HUES64 (cell line): ENCODE data around the gene PHOSPHO2.

Experiments used
- H3K27ac ChIP-seq: 2 replicates; pipeline ENCODE4 v1.7.0; 2013; ENCODE audit warnings: low read depth, low read length, inconsistent platforms
- H3K27me3 ChIP-seq: 2 replicates; pipeline ENCODE4 v1.6.1; 2013; ENCODE audit warnings: mild to moderate bottlenecking, low read length; ENCODE audit not compliant: insufficient read depth
- H3K36me3 ChIP-seq: 2 replicates; pipeline ENCODE4 v1.6.1; 2013; ENCODE audit warnings: mild to moderate bottlenecking, low read length; ENCODE audit not compliant: insufficient read depth
- H3K4me1 ChIP-seq: 2 replicates; pipeline ENCODE4 v1.6.1; 2013; ENCODE audit warnings: mild to moderate bottlenecking, low read length, moderate library complexity; ENCODE audit not compliant: insufficient read depth
- H3K4me3 ChIP-seq: 2 replicates; pipeline ENCODE4 v1.5.1; 2013; ENCODE audit warnings: mild to moderate bottlenecking, low read length, moderate library complexity
- H3K9ac ChIP-seq: 2 replicates; pipeline ENCODE4 v1.6.1; 2013; ENCODE audit warnings: mild to moderate bottlenecking, low read depth, low read length
- H3K9me3 ChIP-seq: 2 replicates; pipeline ENCODE4 v1.6.1; 2013; ENCODE audit warnings: low read depth, low read length; ENCODE audit not compliant: insufficient read depth
- WGBS: fragments of 150-250, 120-280 bp; methylation state at CpG from one replicate; pipeline ENCODE4 v1.1.7; 2013; ENCODE audit warnings: missing lambda C conversion rate; 5-methylcytosine and 5-hydroxymethylcytosine counted together

The PHOSPHO2 gene

GRCh38 chr2:169705927-169706326 lies 11.7 kb downstream of the PHOSPHO2 start:
- Histone ChIP-seq H3K4me1 (no peaks in the 10 kb centered on the region), H3K36me3 (peaks cover 24% of the 10 kb centered on the region), H3K9ac (no peak overlapping the region), H3K4me3 (no peak overlapping the region), H3K27ac (no peak overlapping the region), H3K9me3 (no peaks in the 10 kb centered on the region), H3K27me3 (no peaks in the 10 kb centered on the region)
- 95% methylated on average over 2 of the region's 2 CpGs for WGBS

- Histone ChIP-seq H3K9me3 (peaks cover 9% of the 10 kb centered on the region; the same call in 1 of the 2 replicates), H3K27ac (no peak overlapping the region), H3K36me3 (peaks cover 14% of the 10 kb centered on the region; the same call in 1 of the 2 replicates), H3K4me1 (no peaks in the 10 kb centered on the region), H3K4me3 (no peak overlapping the region), H3K9ac (no peak overlapping the region), H3K27me3 (no peaks in the 10 kb centered on the region)
- 66% methylated on average over 2 of the region's 2 CpGs for WGBS
Measured at GRCh38 chr2:169707626-169708025, 13.4 kb downstream of the PHOSPHO2 start.

GRCh38 chr2:169709331-169709730 lies 15.1 kb downstream of the PHOSPHO2 start:
- H3K27me3 ChIP-seq = no peaks in the 10 kb centered on the region

GRCh38 chr2:169709981-169710380 lies 15.7 kb downstream of the PHOSPHO2 start:
- 93% methylated on average over 1 of the region's 1 CpG for whole genome bisulfite sequencing
- Histone ChIP-seq H3K27me3 (no peaks in the 10 kb centered on the region), H3K27ac (no peak overlapping the region), H3K9me3 (peaks cover 9% of the 10 kb centered on the region; the same call in 1 of the 2 replicates), H3K4me1 (no peaks in the 10 kb centered on the region), H3K4me3 (no peak overlapping the region), H3K36me3 (peaks cover 9% of the 10 kb centered on the region; the same call in 1 of the 2 replicates), H3K9ac (no peak overlapping the region)

More at GRCh38 chr2:169709331-169709730, 15.1 kb downstream of the PHOSPHO2 start:
- Histone ChIP-seq H3K27ac (no peak overlapping the region), H3K36me3 (peaks cover 9% of the 10 kb centered on the region; the same call in 1 of the 2 replicates), H3K9me3 (peaks cover 9% of the 10 kb centered on the region; the same call in 1 of the 2 replicates), H3K4me3 (no peak overlapping the region), H3K9ac (no peak overlapping the region), H3K4me1 (no peaks in the 10 kb centered on the region)
- 89% methylated on average over 1 of the region's 1 CpG for WGBS

GRCh38 chr2:169711751-169712509 lies 17.7 kb downstream of the PHOSPHO2 start:
- no peak overlapping the region for H3K27ac ChIP-seq
- no peaks in the 10 kb centered on the region for H3K4me1 ChIP-seq
- H3K4me3 ChIP-seq = no peak overlapping the region
- H3K9me3 ChIP-seq = peaks cover 9% of the 10 kb centered on the region; the same call in 1 of the 2 replicates
- 89% methylated on average over 7 of the region's 7 CpGs for WGBS
- peaks cover 9% of the 10 kb centered on the region; the same call in 1 of the 2 replicates for H3K36me3 ChIP-seq
- no peak overlapping the region for H3K9ac ChIP-seq
- no peaks in the 10 kb centered on the region for H3K27me3 ChIP-seq

GRCh38 chr2:169712791-169713227 lies 18.5 kb downstream of the PHOSPHO2 start:
- Histone ChIP-seq H3K36me3 (peaks cover 9% of the 10 kb centered on the region; the same call in 1 of the 2 replicates), H3K9me3 (peaks cover 9% of the 10 kb centered on the region; the same call in 1 of the 2 replicates), H3K9ac (no peak overlapping the region), H3K27me3 (no peaks in the 10 kb centered on the region), H3K4me1 (no peaks in the 10 kb centered on the region), H3K27ac (no peak overlapping the region), H3K4me3 (no peak overlapping the region)
- WGBS = 92% methylated on average over 9 of the region's 9 CpGs

- Histone ChIP-seq H3K36me3 (peaks cover 9% of the 10 kb centered on the region; the same call in 1 of the 2 replicates), H3K9ac (no peak overlapping the region), H3K9me3 (peaks cover 9% of the 10 kb centered on the region; the same call in 1 of the 2 replicates), H3K4me1 (no peaks in the 10 kb centered on the region), H3K4me3 (no peak overlapping the region), H3K27me3 (no peaks in the 10 kb centered on the region), H3K27ac (no peak overlapping the region)
- 94% methylated on average over 3 of the region's 3 CpGs for WGBS
Measured at GRCh38 chr2:169713331-169713730, 19.1 kb downstream of the PHOSPHO2 start.

GRCh38 chr2:169714699-169715098 lies 20.4 kb downstream of the PHOSPHO2 start:
- 95% methylated on average over 6 of the region's 6 CpGs for WGBS
- Histone ChIP-seq H3K36me3 (peaks cover 9% of the 10 kb centered on the region; the same call in 1 of the 2 replicates), H3K9ac (no peak overlapping the region), H3K4me3 (no peak overlapping the region), H3K4me1 (no peaks in the 10 kb centered on the region), H3K27me3 (no peaks in the 10 kb centered on the region), H3K9me3 (peaks cover 9% of the 10 kb centered on the region; the same call in 1 of the 2 replicates), H3K27ac (no peak overlapping the region)

GRCh38 chr2:169715379-169716237 lies 21.3 kb downstream of the PHOSPHO2 start:
- Histone ChIP-seq H3K9me3 (peaks cover 9% of the 10 kb centered on the region; the same call in 1 of the 2 replicates), H3K4me1 (no peaks in the 10 kb centered on the region), H3K27ac (no peak overlapping the region), H3K9ac (no peak overlapping the region), H3K4me3 (no peak overlapping the region), H3K36me3 (peaks cover 3% of the 10 kb centered on the region; the same call in 1 of the 2 replicates), H3K27me3 (no peaks in the 10 kb centered on the region)
- WGBS = 87% methylated on average over 17 of the region's 17 CpGs

GRCh38 chr2:169716238-169716886 lies 22.1 kb downstream of the PHOSPHO2 start:
- 88% methylated on average over 12 of the region's 12 CpGs for WGBS
- H3K9me3 ChIP-seq = peaks cover 7% of the 10 kb centered on the region; the same call in 1 of the 2 replicates
- no peaks in the 10 kb centered on the region for H3K27me3 ChIP-seq
- H3K4me1 ChIP-seq = no peaks in the 10 kb centered on the region
- H3K9ac ChIP-seq = no peak overlapping the region
- H3K27ac ChIP-seq = no peak overlapping the region
- no peaks in the 10 kb centered on the region; the same call in 1 of the 2 replicates for H3K36me3 ChIP-seq
- H3K4me3 ChIP-seq = no peak overlapping the region
